ENCODE data around the gene SNAPC2.

GRCh38 chr19:7955696-7956095 is 35.6 kb downstream of the SNAPC2 start:
- TF ChIP-seq CTCF (IDR thresholded peaks at IDR 0.05) (no peak), POLR2AphosphoS5 (IDR thresholded peaks at IDR 0.05) (no peak), POLR2A (IDR thresholded peaks at IDR 0.05) (no peak), EP300 (IDR thresholded peaks at IDR 0.05) (no peak)
